T-helper 1 cell (primary cell): ENCODE data around the gene BABAM2.

ENCODE experiments used
- DNase-seq, 5 donors: peaks; one replicate each; pipeline ENCODE4 v3.0.0-alpha.2; 2012 to 2020

BABAM2 gene

GRCh38 chr2:28035163-28035690, 144.7 kb downstream of the BABAM2 start:
- DNase-seq = no peak

- DNase-seq = no peak
Observed at GRCh38 chr2:28035816-28036215, 145.3 kb downstream of the BABAM2 start.

GRCh38 chr2:28036307-28036706, 145.8 kb downstream of the BABAM2 start:
- no peak for DNase-seq

GRCh38 chr2:28038722-28039121, 148.2 kb downstream of the BABAM2 start:
- no peak for DNase-seq

- no peak for DNase-seq
Observed at GRCh38 chr2:28045676-28046351, 155.3 kb downstream of the BABAM2 start.

- no peak for DNase-seq
Observed at GRCh38 chr2:28046921-28047320, 156.4 kb downstream of the BABAM2 start.

- DNase-seq = peak in 1 of 5 donors; percentile 16
Observed at GRCh38 chr2:28047681-28048080, 157.2 kb downstream of the BABAM2 start.

GRCh38 chr2:28048341-28048740, 157.8 kb downstream of the BABAM2 start:
- DNase-seq = no peak

- DNase-seq = no peak
Observed at GRCh38 chr2:28049416-28049815, 158.9 kb downstream of the BABAM2 start.

- no peak for DNase-seq
Observed at GRCh38 chr2:28049899-28050298, 159.4 kb downstream of the BABAM2 start.

GRCh38 chr2:28052691-28053090, 162.2 kb downstream of the BABAM2 start:
- no peak for DNase-seq

- no peak for DNase-seq
Observed at GRCh38 chr2:28053597-28053996, 163.1 kb downstream of the BABAM2 start.

- no peak for DNase-seq
Observed at GRCh38 chr2:28054916-28055315, 164.4 kb downstream of the BABAM2 start.

GRCh38 chr2:28055325-28055970, 164.9 kb downstream of the BABAM2 start:
- DNase-seq = peak in 1 of 5 donors; percentile 29

- DNase-seq = no peak
Observed at GRCh38 chr2:28058791-28059190, 168.3 kb downstream of the BABAM2 start.

GRCh38 chr2:28062867-28063266, 172.3 kb downstream of the BABAM2 start:
- DNase-seq = no peak

- DNase-seq = peak in 1 of 5 donors; percentile 18
Observed at GRCh38 chr2:28063492-28063962, 173.0 kb downstream of the BABAM2 start.

- DNase-seq = no peak
Observed at GRCh38 chr2:28067602-28068001, 177.1 kb downstream of the BABAM2 start.

GRCh38 chr2:28068088-28068487, 177.6 kb downstream of the BABAM2 start:
- DNase-seq = no peak

- no peak for DNase-seq
Observed at GRCh38 chr2:28068527-28068926, 178.0 kb downstream of the BABAM2 start.

- no peak for DNase-seq
Observed at GRCh38 chr2:28071221-28071620, 180.7 kb downstream of the BABAM2 start.

GRCh38 chr2:28074137-28074536, 183.6 kb downstream of the BABAM2 start:
- no peak for DNase-seq

- no peak for DNase-seq
Observed at GRCh38 chr2:28080911-28081310, 190.4 kb downstream of the BABAM2 start.

GRCh38 chr2:28082131-28082530, 191.6 kb downstream of the BABAM2 start:
- DNase-seq = no peak
